NCI-H2227 (cell line): ENCODE results near the gene GPX1.
"Not testable (repeated sequence)": the region's sequence is repeated elsewhere in the genome, so short reads cannot be mapped to it uniquely, and the experiment has no call there.

ENCODE experiments used
- DNase-seq: peaks from one replicate; lab custom pipeline; 2025; ENCODE audit not compliant: unreplicated experiment; lab: John Stamatoyannopoulos, UW

Gene GPX1

DNA sequence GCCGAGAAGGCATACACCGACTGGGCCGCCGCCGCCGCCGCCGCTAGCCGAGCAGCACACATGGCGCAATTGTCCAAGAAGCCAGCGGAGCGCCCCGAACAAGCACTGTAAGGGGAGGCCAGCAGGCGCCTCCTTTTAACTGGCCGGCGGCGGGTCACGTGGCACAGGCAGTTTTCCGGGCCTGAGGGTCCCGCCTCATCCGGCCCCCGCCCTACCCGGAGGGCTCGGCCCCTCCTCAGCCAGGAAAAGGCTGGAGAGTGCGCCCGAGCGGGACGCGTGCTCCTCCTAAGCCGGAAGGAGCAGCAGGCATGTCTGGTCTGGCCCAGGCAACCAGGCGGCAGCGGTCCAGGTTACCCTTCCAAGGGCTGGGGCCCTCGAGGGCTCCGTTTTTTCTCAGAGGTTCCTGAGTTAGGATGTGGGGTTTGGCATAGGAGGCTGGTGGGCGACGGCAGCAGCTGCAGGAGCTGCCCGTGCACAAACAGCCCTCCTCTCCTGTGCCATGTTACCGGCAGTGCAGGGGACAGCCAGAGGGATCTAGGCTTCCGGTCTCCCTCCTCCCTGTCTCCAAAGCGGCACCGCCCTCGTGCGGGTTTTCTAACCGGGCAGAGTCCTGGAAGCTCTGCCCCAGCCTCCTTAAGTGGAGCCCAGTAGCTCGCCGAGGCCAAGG, at the start of gene GPX1:
TSS of gene GPX1 (minus strand) at position 137 of the 667 bp plus-strand sequence. CDS start at position 62, 75 bp downstream.
- DNase-seq, result peak; percentile 95

GRCh38 chr3:49406571-49407565, 48.7 kb upstream of the GPX1 start:
- DNase-seq, result no peak

DNA sequence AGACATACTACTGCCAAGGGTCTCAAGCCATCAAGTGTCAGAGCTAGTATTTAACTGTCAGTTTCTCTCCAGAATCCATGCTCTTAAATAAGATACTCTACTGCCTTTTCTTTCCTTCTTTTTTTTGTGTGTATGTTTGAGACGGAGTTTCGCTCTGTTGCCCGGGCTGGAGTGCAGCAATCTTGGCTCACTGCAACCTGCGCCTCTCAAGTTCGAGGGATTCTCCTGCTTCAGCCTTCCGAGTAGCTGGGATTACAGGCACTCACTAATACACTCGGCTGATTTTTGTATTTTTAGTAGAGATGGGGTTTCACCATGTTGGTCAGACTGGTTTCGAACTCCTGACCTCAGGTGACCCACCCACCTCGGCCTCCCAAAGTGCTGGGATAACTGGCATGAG, 47.4 kb upstream of the GPX1 start:
- DNase-seq, result not testable (repeated sequence)

GRCh38 chr3:49403891-49404290, 45.7 kb upstream of the GPX1 start:
- DNase-seq, result no peak

DNA sequence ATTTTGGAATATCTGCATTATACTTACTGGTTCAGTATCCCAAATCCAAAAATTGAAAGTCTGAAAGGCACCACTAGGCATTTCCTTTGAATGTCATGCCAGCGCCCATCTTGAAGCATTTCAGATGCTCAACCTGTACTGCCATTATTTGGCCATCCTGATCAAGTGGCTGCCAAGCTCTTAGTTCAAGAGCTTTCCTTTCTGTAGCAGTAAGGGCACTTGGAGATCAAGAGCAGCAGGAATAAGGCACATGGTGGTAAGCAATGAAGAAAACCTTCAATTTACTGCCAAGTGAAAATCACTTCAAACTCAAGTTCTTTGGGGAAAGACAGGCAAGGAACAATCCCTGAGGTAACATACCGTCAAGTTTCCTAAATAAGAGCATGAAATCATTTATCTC, 43.6 kb upstream of the GPX1 start:
- no peak for DNase-seq

- no peak for DNase-seq
Observed at GRCh38 chr3:49399461-49399860, 41.3 kb upstream of the GPX1 start.

DNA sequence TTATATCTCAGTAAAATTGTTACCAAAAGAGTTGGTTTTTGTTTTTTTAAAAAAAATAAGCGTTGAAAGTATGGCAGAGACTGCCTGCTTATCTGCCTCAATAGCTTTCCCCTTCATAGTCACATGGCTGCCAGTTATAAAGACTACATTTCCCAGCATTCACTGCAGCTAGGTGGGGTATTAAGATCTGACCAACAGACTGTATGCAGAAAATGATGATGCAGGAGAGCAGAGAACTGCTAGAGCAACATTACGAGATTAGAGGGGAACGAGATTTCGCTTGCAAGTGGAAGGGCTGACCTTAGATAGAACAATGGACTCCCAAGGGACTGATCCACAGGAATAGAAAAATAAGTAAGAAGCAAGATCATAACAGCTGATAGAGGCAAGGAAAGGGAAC, 39.3 kb upstream of the GPX1 start:
- DNase-seq, result peak; percentile 24

DNA sequence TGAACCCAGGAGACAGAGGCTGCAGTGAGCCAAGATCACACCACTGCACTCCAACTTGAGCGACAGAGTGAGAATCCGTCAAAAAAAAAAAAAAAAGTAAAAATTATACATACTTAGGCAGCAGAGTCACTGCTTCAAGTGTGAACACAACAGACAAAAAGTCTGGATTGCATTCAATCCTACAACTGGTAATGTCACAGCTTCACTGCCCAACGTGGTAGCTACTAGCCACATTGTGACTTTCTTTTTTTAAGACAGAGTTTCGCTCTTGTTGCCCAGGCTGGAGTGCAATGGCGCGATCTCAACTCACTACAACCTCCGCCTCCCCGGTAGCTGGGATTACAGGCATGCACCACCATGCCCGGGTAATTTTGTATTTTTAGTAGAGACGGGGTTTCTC, 33.2 kb upstream of the GPX1 start:
- not testable (repeated sequence) for DNase-seq

DNA sequence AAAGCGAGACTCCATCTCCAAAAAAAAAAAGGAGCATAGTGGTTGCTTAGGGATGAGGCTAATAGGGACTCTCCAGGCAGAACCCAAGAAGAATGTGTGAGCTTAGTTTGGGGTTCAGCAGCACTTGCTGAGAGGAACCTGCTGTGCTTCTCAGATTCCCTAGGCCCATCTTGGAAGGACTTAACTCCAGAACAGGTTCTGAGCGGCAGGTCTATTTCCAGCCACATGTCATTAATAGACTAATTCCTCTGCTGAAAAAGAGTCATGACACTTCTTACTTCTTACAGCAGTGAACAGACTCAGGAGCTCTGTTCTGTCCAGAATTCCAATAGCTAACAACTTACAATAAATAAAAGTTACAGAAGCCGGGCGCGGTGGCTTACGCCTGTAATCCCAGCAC, 31.1 kb upstream of the GPX1 start:
- DNase-seq, result no peak

- no peak for DNase-seq
Observed at GRCh38 chr3:49388289-49388820, 30.2 kb upstream of the GPX1 start.

DNA sequence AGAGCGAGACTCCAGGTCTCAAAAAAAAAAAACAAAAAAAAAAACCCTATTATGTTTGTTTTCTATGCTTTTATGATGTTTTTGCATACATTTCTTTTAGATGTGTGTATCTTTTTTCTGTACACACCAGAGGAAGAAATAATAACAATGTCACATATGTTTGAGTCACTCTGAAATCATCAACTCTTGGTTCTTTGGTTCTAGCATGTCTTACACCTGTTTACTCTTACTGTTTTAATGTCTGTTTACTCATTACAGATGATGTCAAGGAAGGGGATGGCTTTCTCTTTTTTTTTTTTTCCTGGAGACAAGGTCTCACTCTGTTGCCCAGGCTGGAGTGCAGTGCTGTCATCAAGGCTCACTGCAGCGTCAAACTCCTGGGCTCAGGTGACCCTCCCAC, 29.6 kb upstream of the GPX1 start:
- DNase-seq, result no peak

DNA sequence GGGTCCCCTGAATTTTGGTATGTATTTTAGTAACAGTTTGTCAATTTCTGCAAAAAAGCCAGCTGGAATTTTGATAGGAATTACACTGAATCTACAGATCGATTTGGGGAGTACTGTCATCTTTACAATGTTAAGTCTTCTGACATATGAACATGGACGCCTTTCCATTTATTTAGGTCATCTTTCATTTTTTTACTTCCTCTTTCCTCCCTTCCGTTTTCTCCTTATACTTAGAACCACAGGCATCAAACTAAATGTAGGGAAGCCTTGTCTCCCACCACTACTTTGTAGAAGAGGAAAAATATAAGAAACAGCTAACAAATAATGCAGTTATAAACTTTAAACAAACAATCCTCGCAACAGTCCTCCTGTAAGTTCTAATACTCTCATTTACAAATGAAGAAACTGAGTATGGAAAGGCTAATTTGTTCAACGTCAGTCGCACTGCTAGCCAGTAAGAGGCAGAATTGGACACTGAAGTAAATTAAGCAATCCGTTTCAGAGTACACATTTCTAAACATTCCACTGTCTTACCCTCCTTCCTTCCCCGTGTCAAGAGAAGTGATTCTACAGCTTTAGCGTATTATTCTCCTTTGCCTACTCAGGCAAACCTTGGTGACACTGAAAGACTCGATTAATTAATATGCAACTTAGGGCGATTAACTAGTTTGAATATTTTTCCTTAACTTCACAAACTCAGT, 28.1 kb upstream of the GPX1 start:
- no peak for DNase-seq

DNA sequence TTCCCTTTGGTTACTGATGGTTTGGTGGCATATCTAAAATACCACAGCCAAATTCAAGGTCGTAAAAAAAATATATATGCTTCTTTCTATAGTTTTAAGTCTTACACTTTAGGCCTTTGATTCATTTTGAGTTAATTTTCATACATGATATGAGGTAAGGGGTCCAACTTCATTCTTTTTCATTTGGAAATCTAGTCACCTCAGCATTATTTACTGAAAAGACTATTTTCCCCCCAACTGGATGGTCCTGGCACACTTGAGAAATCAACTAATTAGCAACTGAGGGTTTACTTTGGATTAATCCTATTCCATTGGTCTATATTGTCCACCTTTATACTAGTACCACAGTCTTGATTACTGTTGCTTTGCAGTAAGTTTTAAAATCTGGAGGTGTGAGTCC, 27.5 kb upstream of the GPX1 start:
- DNase-seq, result no peak

GRCh38 chr3:49383387-49383786, 25.2 kb upstream of the GPX1 start:
- DNase-seq, result no peak

DNA sequence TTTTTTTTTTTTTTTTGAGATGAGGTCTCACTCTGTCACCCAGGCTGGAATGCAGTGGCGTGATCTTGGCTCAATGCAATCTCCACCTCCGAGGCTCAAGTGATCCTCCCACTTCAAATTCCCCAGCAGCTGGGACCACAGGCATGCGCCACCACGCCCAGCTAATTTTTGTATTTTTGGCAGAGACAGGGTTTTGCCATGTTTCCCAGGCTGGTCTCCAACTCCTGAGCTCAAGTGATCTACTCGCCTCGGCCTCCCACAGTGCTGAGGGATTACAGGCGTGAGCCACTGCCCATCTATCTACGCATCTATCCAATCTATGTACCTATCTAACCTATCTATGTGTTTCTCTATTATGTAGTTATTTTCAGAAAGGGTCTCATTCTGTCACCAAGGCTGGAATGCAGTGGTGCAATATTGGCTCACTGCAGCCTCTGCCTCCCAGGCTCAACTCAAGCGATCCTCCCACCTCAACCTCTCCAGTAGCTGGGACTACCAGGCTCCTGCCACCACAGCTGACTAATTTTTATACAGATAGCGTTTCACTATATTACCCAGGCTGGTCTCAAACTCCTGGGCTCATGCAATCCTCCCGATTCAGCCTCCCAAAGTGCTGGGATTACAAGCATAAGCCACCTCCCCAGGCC, 20.2 kb upstream of the GPX1 start:
- no peak for DNase-seq

DNA sequence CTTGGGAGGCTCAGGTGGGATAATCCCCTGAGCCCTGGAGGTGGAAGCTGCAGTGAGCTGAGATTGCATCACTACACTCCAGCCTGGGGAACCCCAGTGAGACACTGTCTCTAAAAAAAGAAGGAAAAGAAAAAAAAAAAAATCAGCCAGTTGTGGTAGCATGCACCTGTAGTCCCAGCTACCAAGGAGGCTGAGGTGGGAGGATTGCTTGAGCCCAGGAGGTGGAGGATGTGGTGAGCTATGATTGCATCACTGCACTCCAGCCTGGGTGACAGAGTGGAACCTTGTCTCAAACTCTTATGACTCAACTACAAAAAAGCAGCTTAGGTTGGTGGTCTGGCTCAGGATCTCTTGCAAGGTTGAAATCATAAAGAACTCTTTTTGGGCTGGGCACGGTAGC, 19.3 kb upstream of the GPX1 start:
- no peak for DNase-seq

GRCh38 chr3:49371946-49372345, 13.8 kb upstream of the GPX1 start:
- no peak for DNase-seq

GRCh38 chr3:49370585-49371290, 12.6 kb upstream of the GPX1 start:
- DNase-seq, result no peak

- DNase-seq, result no peak
Observed at GRCh38 chr3:49362561-49362960, 4.4 kb upstream of the GPX1 start.

DNA sequence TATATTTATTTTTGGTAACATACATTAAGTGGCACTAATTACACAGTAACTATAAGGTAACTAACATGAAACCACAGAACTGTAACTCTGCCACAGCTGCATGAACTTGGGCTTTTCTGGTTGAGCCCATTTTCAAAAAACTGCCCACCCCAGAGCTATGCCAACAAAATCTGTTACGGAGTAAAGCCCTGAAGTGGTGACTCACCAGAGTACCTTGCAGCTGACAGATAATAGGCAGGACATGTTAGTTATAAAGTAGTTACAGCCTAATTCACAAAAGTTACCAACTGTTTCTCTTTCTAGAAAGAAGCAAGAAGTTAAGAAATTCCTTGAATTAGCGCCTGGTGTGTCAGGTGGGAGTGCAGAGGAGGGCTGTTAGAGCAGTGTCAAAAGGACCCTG, 1.5 kb upstream of the GPX1 start:
- DNase-seq, result no peak
